Measurements from ENCODE around the gene TMEM38B. TPM values are rescaled to one million over a fixed set of nuclear protein-coding genes. Genes with fewer than 3 reads are reported as not detected.
"Not testable (repeated sequence)": the region's sequence is repeated elsewhere in the genome, so short reads cannot be mapped to it uniquely, and the experiment has no call there.

The TMEM38B gene
- total RNA-seq, 4 donors from 2014 or later, result 7.4 to 12.5 (median 9.7) TPM

GRCh38 chr9:105701145-105701544 lies 6.8 kb downstream of the TMEM38B start:
- Histone ChIP-seq H3K4me1 (no peaks in the 10 kb centered on the region), H3K9me3 (no peaks in the 10 kb centered on the region), H3K27me3 (no peaks in the 10 kb centered on the region), H3K36me3 (no peaks in the 10 kb centered on the region), H3K27ac (no peak overlapping the region), H3K4me3 (no peak overlapping the region)
- TF ChIP-seq EP300 (IDR thresholded peaks at IDR 0.05), result no peak
- no peak for TF ChIP-seq CTCF (IDR thresholded peaks at IDR 0.05)
- no peak for TF ChIP-seq POLR2A (IDR thresholded peaks at IDR 0.05)
- no peak for TF ChIP-seq POLR2AphosphoS5 (IDR thresholded peaks at IDR 0.05)
- 95% methylated on average over 2 of the region's 2 CpGs for WGBS
- DNase-seq (ENCODE audit: low spot score in 2 of 2), result no peak

GRCh38 chr9:105702207-105702606 lies 7.9 kb downstream of the TMEM38B start:
- Histone ChIP-seq H3K4me1 (no peaks in the 10 kb centered on the region), H3K9me3 (no peaks in the 10 kb centered on the region), H3K4me3 (no peak overlapping the region), H3K27me3 (no peaks in the 10 kb centered on the region), H3K27ac (no peak overlapping the region), H3K36me3 (no peaks in the 10 kb centered on the region)
- WGBS, result 95% methylated on average over 1 of the region's 1 CpG
- DNase-seq (ENCODE audit: low spot score in 2 of 2), result no peak
- no peak for TF ChIP-seq EP300 (IDR thresholded peaks at IDR 0.05)
- no peak for TF ChIP-seq POLR2AphosphoS5 (IDR thresholded peaks at IDR 0.05)
- TF ChIP-seq CTCF (IDR thresholded peaks at IDR 0.05), result no peak
- TF ChIP-seq POLR2A (IDR thresholded peaks at IDR 0.05), result no peak

DNA sequence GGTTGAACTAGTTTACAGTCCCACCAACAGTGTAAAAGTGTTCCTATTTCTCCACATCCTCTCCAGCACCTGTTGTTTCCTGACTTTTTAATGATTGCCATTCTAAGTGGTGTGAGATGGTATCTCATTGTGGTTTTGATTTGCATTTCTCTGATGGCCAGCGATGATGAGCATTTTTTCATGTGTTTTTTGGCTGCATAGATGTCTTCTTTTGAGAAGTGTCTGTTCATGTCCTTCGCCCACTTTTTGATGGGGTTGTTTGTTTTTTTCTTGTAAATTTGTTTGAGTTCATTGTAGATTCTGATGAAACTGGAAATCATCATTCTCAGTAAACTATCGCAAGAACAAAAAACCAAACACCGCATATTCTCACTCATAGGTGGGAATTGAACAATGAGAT lies 9.3 kb downstream of the TMEM38B start:
- not testable (repeated sequence) for H3K4me1 ChIP-seq; H3K27ac ChIP-seq; H3K9me3 ChIP-seq; H3K36me3 ChIP-seq; DNase-seq (ENCODE audit: low spot score in 2 of 2); H3K27me3 ChIP-seq; H3K4me3 ChIP-seq
- WGBS, result 97% methylated on average over 4 of the region's 4 CpGs

- no peaks in the 10 kb centered on the region for H3K27me3 ChIP-seq
- 96% methylated on average over 8 of the region's 8 CpGs for WGBS
- no peaks in the 10 kb centered on the region for H3K9me3 ChIP-seq
- no peak overlapping the region for H3K27ac ChIP-seq
- no peaks in the 10 kb centered on the region for H3K36me3 ChIP-seq
- TF ChIP-seq POLR2A (IDR thresholded peaks at IDR 0.05), result no peak
- no peak for TF ChIP-seq EP300 (IDR thresholded peaks at IDR 0.05)
- TF ChIP-seq POLR2AphosphoS5 (IDR thresholded peaks at IDR 0.05), result no peak
- TF ChIP-seq CTCF (IDR thresholded peaks at IDR 0.05), result no peak
- no peaks in the 10 kb centered on the region for H3K4me1 ChIP-seq
- DNase-seq (ENCODE audit: low spot score in 2 of 2), result no peak
- no peak overlapping the region for H3K4me3 ChIP-seq
Measured at GRCh38 chr9:105706156-105706555, 11.8 kb downstream of the TMEM38B start.

GRCh38 chr9:105708405-105708804 lies 14.1 kb downstream of the TMEM38B start:
- 88% methylated on average over 3 of the region's 3 CpGs for WGBS
- TF ChIP-seq POLR2AphosphoS5 (IDR thresholded peaks at IDR 0.05), result no peak

DNA sequence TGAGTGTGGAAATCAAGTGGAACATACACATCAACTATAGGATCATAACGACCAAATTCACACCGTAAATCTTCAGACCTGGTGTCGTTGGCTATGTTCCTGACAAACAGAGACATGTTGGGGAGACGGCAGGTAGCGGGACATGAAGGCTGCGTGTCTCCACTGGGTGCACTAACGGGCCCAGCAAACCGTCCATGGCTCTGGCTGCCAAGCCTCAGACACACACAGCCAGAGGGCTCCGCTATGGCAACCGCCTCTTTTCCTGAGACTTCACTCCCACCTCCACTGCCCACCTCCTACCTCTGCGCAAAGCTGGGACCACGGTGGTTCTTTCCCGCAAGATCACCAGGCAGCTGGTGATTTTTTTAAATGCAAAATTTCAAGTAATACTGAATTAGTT lies 16.3 kb downstream of the TMEM38B start:
- Histone ChIP-seq H3K4me3 (no peak overlapping the region), H3K9me3 (no peaks in the 10 kb centered on the region), H3K4me1 (no peaks in the 10 kb centered on the region), H3K27me3 (no peaks in the 10 kb centered on the region), H3K27ac (no peak overlapping the region), H3K36me3 (no peaks in the 10 kb centered on the region)
- TF ChIP-seq CTCF (IDR thresholded peaks at IDR 0.05) (no peak), POLR2AphosphoS5 (IDR thresholded peaks at IDR 0.05) (no peak), EP300 (IDR thresholded peaks at IDR 0.05) (no peak), POLR2A (IDR thresholded peaks at IDR 0.05) (no peak)
- DNase-seq (ENCODE audit: low spot score in 2 of 2), result no peak
- 96% methylated on average over 13 of the region's 13 CpGs for WGBS

More at GRCh38 chr9:105708405-105708804, 14.1 kb downstream of the TMEM38B start:
- no peak for DNase-seq (ENCODE audit: low spot score in 2 of 2)
- Histone ChIP-seq H3K4me1 (no peaks in the 10 kb centered on the region), H3K36me3 (no peaks in the 10 kb centered on the region), H3K27ac (no peak overlapping the region), H3K9me3 (no peaks in the 10 kb centered on the region), H3K27me3 (no peaks in the 10 kb centered on the region), H3K4me3 (no peak overlapping the region)
